HG02763 (cell line): ENCODE data around the gene TBC1D3.
"Not testable (repeated sequence)": the region's sequence is repeated elsewhere in the genome, so short reads cannot be mapped to it uniquely, and the experiment has no call there.

Experiments
- ATAC-seq: cut with Tn5 transposase; IDR thresholded peaks from one replicate; pipeline ENCODE4 v1.9.1; 2021; ENCODE audit warnings: mild to moderate bottlenecking, moderate library complexity; ENCODE audit not compliant: unreplicated experiment

The TBC1D3 gene

GRCh38 chr17:38192455-38192854, at the start of gene TBC1D3:
Gene TBC1D3, minus strand, starts transcription at chr17:38192555. Its CDS starts 1,526 bp downstream, at chr17:38191029.
- ATAC-seq: not testable (repeated sequence)

- not testable (repeated sequence) for ATAC-seq
Observed at GRCh38 chr17:38232790-38233189, 40.4 kb upstream of the TBC1D3 start.

GRCh38 chr17:38225844-38226495, 33.6 kb upstream of the TBC1D3 start:
- not testable (repeated sequence) for ATAC-seq

- not testable (repeated sequence) for ATAC-seq
Observed at GRCh38 chr17:38220867-38221266, 28.5 kb upstream of the TBC1D3 start.

GRCh38 chr17:38200271-38200670, 7.9 kb upstream of the TBC1D3 start:
- not testable (repeated sequence) for ATAC-seq

- not testable (repeated sequence) for ATAC-seq
Observed at GRCh38 chr17:38134860-38135259, 57.5 kb downstream of the TBC1D3 start.
